ENCODE measurements around the gene SPHK2. TPM values are rescaled to one million over a fixed set of nuclear protein-coding genes. Genes with fewer than 3 reads are reported as not detected.

The SPHK2 gene
- total and polyA plus RNA-seq, 2 experiments from 2014 or later, result 18.3 to 50.3 TPM

DNA sequence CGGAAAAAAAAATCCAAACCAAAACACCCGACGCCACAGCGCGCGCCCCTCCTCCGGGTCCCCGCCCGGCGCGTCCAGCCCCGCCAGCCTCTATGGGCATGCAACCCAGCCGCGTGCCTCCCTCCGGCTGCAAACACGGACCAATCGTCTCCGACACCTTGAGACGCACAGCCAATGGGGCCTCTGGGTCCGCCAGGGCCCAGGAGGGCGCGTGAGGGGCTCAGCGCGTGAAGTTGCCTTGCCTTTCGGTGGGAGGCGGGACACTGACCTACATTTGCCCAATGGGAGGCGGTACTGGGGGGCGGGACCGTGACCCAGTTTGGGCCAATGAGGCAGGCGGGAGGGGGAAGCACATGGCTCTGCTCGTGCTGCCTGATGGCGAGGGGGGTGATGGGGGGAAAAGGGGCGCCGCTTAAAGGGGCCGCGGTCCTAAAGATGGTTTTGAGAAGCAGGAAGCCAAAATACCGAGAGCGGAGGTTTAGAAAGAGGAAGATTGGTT is 18.2 kb downstream of the SPHK2 start (continued):
- TF ChIP-seq ZNF462 (CRISPR knock-in tag; IDR thresholded peaks at IDR 0.05) (no peak), ZNF114 (CRISPR knock-in tag; IDR thresholded peaks at IDR 0.05) (no peak), CTCF (conservative IDR thresholded peaks at IDR 0.05; ENCODE audit: low read depth in 2 of 2) (no peak)

DNA sequence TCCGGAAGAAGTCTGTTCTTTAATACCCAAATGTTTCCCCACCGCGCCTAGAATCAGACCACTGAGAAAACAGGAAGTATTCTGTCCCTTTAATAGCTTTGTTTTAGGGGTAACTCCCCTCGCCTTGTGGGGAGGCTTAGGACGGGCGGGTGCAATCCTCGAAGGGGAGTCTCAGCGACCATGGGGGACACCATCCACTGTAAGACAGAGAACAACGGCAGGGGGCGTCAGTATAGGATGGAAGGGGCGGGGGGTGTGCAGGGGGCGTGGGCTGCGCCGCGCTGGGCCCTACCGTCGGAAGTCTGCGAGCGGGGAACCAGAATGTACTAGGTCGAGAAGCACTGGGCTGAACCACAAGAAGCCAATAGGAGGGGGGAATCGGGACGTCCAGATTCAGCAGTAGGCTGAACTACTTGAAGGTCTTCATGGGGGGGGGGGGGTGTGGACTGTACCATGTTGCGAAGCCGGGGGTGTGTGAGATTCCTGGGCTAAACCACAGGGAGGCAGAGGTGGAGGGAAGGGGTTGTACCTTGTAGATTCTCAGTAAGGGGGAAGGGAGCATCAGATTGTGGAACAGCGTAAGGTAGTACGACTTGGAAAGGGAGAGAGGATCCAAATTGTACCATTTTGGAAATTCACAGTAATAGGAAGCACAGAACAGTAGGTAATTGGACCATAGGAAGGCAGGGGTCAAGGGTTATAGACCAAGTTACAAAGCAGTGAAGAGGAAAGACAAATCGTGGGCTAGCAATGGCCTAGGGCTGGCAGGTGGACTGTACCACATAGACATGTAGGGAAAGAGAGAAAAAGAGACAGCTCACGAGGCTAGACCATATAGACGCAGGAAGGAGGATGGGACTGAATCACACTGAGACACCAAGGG is 18.9 kb downstream of the SPHK2 start:
- H3K36me3 ChIP-seq (ENCODE audit: insufficient read depth), result no peaks in the 10 kb centered on the region
- H2AFZ ChIP-seq, result peak overlapping the region; percentile 77; the same call in 1 of the 2 replicates
- no peaks in the 10 kb centered on the region for H3K9me3 Mint-ChIP-seq
- peak overlapping the region; percentile 97 for H3K27ac Mint-ChIP-seq
- no peaks in the 10 kb centered on the region for H4K20me1 ChIP-seq (replicated peaks; ENCODE audit: insufficient read depth)
- H3F3A ChIP-seq (replicated peaks; ENCODE audit: low read depth), result peaks cover 28% of the 10 kb centered on the region
- peak overlapping the region; percentile 75 for H3K4me3 ChIP-seq
- H3K9me2 ChIP-seq (ENCODE audit: insufficient read depth), result no peaks in the 10 kb centered on the region
- peaks cover 33% of the 10 kb centered on the region for H3K4me1 ChIP-seq (ENCODE audit: insufficient read depth)
- ATAC-seq (peak; percentile 13), DNase-seq (ENCODE audit: low spot score) (peak; percentile 96)
- no peaks in the 10 kb centered on the region for H3K79me2 ChIP-seq (replicated peaks; ENCODE audit: insufficient read depth)
- H3K27me3 ChIP-seq (ENCODE audit: insufficient read depth), result peaks cover 21% of the 10 kb centered on the region
- H3K36me3 Mint-ChIP-seq (ENCODE audit: low read depth), result peaks cover 32% of the 10 kb centered on the region
- H3K27me3 Mint-ChIP-seq (ENCODE audit: insufficient read depth, low read depth, poor library complexity), result peaks cover 21% of the 10 kb centered on the region
- peaks cover 32% of the 10 kb centered on the region for H3K4me1 Mint-ChIP-seq
- peak overlapping the region; percentile 83 for H3K4me2 ChIP-seq
- H3K4me3 Mint-ChIP-seq, result peak overlapping the region; percentile 81
- H3K27ac ChIP-seq (ENCODE audit: low read depth), result peak overlapping the region; percentile 98
- TF ChIP-seq POLR2AphosphoS5 (IDR thresholded peaks at IDR 0.05; ENCODE audit: low read depth) (no peak; the same call in 1 of the 2 replicates), NANOG (IDR thresholded peaks at IDR 0.05; ENCODE audit: borderline replicate concordance) (no peak), EZH2phosphoT487 (IDR thresholded peaks at IDR 0.05; ENCODE audit: unreplicated experiment) (no peak)
- TF ChIP-seq, protein P1, sequence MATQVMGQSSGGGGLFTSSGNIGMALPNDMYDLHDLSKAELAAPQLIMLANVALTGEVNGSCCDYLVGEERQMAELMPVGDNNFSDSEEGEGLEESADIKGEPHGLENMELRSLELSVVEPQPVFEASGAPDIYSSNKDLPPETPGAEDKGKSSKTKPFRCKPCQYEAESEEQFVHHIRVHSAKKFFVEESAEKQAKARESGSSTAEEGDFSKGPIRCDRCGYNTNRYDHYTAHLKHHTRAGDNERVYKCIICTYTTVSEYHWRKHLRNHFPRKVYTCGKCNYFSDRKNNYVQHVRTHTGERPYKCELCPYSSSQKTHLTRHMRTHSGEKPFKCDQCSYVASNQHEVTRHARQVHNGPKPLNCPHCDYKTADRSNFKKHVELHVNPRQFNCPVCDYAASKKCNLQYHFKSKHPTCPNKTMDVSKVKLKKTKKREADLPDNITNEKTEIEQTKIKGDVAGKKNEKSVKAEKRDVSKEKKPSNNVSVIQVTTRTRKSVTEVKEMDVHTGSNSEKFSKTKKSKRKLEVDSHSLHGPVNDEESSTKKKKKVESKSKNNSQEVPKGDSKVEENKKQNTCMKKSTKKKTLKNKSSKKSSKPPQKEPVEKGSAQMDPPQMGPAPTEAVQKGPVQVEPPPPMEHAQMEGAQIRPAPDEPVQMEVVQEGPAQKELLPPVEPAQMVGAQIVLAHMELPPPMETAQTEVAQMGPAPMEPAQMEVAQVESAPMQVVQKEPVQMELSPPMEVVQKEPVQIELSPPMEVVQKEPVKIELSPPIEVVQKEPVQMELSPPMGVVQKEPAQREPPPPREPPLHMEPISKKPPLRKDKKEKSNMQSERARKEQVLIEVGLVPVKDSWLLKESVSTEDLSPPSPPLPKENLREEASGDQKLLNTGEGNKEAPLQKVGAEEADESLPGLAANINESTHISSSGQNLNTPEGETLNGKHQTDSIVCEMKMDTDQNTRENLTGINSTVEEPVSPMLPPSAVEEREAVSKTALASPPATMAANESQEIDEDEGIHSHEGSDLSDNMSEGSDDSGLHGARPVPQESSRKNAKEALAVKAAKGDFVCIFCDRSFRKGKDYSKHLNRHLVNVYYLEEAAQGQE (IDR thresholded peaks at IDR 0.05; ENCODE audit: unreplicated experiment), result no peak

All from GM23338 (cell line).